IMR-90 (cell line): ENCODE results near the gene EPS8.

Experiments
- FOS ChIP-seq: fragments of 150-350 bp; IDR thresholded peaks from 2 replicates; pipeline ENCODE4 v1.6.1; 2016; ENCODE audit warnings: low read depth, low read length
- NFE2L2 ChIP-seq: fragments of 150-350 bp; IDR thresholded peaks from 2 replicates; pipeline ENCODE4 v1.6.1; 2016; ENCODE audit warnings: low read depth, mild to moderate bottlenecking, low read length
- POLR2A ChIP-seq: IDR thresholded peaks from 2 replicates; pipeline ENCODE4 v1.6.1; 2012; ENCODE audit warnings: mild to moderate bottlenecking, low read depth, low read length
- RAD21 ChIP-seq: IDR thresholded peaks from 2 replicates; pipeline ENCODE4 v1.6.1; 2012; ENCODE audit warnings: low read length, improper control_type of control experiment
- TF ChIP-seq, protein P1 (sequence below): conservative IDR thresholded peaks from 2 replicates; pipeline ENCODE4 v1.5.1; 2012; ENCODE audit warnings: mild to moderate bottlenecking, low read depth, low read length, improper control_type of control experiment
- TF ChIP-seq, protein P2 (sequence below): fragments of 150-350 bp; IDR thresholded peaks from 2 replicates; pipeline ENCODE4 v1.6.1; 2017; ENCODE audit warnings: mild to moderate bottlenecking, antibody characterized with exemption, low read length, low read depth
- TF ChIP-seq, protein P3 (sequence below): fragments of 150-350 bp; IDR thresholded peaks from 2 replicates; pipeline ENCODE4 v1.6.1; 2016; ENCODE audit warnings: low read depth, mild to moderate bottlenecking, low read length, moderate library complexity, borderline replicate concordance

DNA sequence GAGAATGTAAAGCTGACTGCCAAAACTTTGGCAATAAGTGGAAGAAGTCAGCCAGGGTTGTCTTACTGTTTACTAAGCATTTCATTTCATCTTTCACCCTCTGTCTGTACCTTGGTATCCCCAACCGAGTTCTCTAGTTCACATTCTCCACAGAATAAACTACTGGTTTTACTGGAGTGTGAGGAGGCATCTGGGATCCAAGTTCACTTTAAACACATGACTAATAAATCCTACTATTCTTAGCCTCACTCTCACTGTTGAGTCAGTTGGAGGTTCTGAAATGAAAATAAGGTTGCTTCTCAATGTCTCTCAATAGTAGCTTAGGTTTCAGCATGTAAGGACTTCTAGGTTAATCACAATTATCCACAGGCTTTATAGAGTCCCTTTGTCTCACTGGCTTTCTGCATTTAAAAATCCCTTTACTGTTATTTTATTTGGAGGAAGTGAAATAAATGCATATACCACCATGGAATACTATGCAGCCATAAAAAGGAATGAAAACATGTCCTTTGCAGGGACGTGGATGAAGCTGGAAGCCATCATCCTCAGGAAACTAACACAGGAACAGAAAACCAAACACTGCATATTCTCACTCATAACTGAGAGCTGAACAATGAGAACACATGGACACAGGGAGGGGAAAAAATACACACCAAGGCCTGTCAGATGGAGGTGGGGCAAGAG is 95.8 kb downstream of the EPS8 start:
- TF ChIP-seq FOS (peak; percentile 28; the same call in 1 of the 2 replicates), POLR2A (no peak), RAD21 (no peak), NFE2L2 (no peak)
- TF ChIP-seq, protein P1, sequence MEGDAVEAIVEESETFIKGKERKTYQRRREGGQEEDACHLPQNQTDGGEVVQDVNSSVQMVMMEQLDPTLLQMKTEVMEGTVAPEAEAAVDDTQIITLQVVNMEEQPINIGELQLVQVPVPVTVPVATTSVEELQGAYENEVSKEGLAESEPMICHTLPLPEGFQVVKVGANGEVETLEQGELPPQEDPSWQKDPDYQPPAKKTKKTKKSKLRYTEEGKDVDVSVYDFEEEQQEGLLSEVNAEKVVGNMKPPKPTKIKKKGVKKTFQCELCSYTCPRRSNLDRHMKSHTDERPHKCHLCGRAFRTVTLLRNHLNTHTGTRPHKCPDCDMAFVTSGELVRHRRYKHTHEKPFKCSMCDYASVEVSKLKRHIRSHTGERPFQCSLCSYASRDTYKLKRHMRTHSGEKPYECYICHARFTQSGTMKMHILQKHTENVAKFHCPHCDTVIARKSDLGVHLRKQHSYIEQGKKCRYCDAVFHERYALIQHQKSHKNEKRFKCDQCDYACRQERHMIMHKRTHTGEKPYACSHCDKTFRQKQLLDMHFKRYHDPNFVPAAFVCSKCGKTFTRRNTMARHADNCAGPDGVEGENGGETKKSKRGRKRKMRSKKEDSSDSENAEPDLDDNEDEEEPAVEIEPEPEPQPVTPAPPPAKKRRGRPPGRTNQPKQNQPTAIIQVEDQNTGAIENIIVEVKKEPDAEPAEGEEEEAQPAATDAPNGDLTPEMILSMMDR: no peak
- TF ChIP-seq, protein P2, sequence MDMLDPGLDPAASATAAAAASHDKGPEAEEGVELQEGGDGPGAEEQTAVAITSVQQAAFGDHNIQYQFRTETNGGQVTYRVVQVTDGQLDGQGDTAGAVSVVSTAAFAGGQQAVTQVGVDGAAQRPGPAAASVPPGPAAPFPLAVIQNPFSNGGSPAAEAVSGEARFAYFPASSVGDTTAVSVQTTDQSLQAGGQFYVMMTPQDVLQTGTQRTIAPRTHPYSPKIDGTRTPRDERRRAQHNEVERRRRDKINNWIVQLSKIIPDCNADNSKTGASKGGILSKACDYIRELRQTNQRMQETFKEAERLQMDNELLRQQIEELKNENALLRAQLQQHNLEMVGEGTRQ: no peak
- TF ChIP-seq, protein P3, sequence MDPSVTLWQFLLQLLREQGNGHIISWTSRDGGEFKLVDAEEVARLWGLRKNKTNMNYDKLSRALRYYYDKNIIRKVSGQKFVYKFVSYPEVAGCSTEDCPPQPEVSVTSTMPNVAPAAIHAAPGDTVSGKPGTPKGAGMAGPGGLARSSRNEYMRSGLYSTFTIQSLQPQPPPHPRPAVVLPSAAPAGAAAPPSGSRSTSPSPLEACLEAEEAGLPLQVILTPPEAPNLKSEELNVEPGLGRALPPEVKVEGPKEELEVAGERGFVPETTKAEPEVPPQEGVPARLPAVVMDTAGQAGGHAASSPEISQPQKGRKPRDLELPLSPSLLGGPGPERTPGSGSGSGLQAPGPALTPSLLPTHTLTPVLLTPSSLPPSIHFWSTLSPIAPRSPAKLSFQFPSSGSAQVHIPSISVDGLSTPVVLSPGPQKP: no peak
